ENCODE results near the gene ELAVL4.

GRCh38 chr1:50252196-50252595 lies 143.5 kb downstream of the ELAVL4 start:
- no peak for TF ChIP-seq CTCF (IDR thresholded peaks at IDR 0.05; ENCODE audit: insufficient read depth, low read length, poor library complexity, severe bottlenecking)
- TF ChIP-seq EZH2phosphoT487 (conservative IDR thresholded peaks at IDR 0.05; ENCODE audit: low read length) = no peak

Data from SU-DHL-6 (cell line).